GM20000 (cell line): ENCODE data around the gene SLC39A3.

ENCODE experiments used
- DNase-seq: peaks from one replicate; pipeline ENCODE4 v3.0.0; 2012; ENCODE audit warnings: low spot score
- CTCF ChIP-seq: IDR thresholded peaks from 2 replicates; pipeline ENCODE4 v1.5.1; 2012; ENCODE audit warnings: mild to moderate bottlenecking, control low read depth; ENCODE audit errors: extremely low read depth, missing control alignments

SLC39A3 gene

DNA sequence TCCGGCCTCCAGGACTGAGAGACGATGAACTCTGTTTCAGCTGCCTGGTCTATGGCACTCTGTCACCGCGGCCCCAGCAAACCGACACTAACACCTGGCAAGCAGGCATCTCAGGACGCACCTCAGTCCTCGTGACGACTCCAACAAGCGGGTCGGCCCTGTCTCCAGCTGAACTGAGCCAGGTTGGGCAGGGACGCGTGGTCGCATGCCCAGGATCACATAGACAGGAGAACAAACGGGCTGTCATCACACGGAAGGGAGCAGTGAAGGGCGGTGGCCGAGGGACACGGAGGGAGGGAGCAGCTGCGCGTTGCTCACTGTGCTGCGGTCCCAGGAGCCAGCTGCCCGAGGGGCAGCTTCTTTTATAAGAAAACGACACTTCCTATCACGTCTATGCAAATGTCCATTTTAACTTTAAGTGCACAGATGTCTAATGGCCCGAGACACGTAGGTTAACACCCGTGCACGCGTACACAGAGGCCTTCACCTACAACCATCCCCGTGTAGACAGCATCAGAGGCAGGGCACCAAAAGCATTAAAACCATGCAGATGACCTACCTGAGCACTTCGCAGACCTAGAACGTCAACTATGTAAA lies 34.4 kb upstream of the SLC39A3 start:
- DNase-seq = no peak
- no peak for TF ChIP-seq CTCF

DNA sequence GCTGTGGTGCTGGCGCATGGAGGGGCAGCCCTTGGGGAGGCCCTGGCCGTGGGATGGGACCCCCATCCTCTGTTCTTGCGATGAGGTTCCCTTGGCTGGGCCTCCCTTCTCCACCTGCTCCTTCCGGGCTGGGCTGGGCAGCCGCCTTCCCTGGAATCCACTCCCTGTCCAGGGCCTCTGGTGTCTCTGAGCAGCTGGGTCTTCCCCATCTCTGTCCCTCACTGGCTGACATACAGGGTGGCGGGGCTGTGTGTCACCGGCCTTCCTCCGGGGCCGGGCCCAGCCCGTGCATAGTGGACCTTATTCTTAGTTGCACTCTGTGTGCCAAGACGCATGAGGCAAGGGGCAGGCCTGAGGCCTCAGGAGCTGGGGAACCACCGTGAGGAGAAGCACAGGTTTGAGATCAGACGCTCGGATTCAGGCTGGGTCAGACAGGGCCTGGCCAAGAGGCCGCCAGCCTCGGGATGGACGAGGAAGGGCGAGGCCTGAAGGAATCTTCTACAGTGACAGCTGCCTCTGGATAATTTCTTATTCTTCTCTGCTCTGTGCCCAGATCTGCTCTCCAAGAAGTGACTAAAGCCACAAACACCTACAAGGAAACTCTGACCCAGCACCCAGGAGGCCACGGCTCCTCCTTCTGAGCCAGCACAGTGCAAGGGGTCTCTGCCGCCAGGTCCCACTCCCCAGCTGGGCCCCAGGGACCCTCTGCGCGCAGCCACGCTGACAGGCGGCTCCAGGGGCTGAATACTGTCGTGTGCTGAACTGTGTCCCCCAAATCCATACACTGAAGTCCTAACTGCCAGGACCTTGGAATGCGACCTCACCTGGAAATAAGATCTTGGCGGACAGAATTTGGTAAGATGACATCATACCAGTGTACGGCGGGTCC lies 32.2 kb upstream of the SLC39A3 start:
- DNase-seq = no peak
- no peak for TF ChIP-seq CTCF

GRCh38 chr19:2770055-2771013 lies 30.5 kb upstream of the SLC39A3 start:
- TF ChIP-seq CTCF = no peak
- DNase-seq = peak; percentile 19

- no peak for TF ChIP-seq CTCF
- DNase-seq = peak; percentile 18
Measured at GRCh38 chr19:2769218-2769617, 29.4 kb upstream of the SLC39A3 start.

GRCh38 chr19:2768365-2769132 lies 28.7 kb upstream of the SLC39A3 start:
- peak; percentile 25 for DNase-seq

GRCh38 chr19:2767688-2768087 lies 27.9 kb upstream of the SLC39A3 start:
- DNase-seq = no peak
- TF ChIP-seq CTCF = no peak

More at GRCh38 chr19:2768365-2769132, 28.7 kb upstream of the SLC39A3 start:
- TF ChIP-seq CTCF = no peak
